SKM-1 treated with dmso at 0.1 percent for 144 hours (cell line): Measurements from ENCODE around the gene CNTNAP2.

Experiments used
- DNase-seq: peaks from one replicate; lab custom pipeline; 2025; ENCODE audit not compliant: unreplicated experiment; lab: John Stamatoyannopoulos, UW

Gene CNTNAP2

GRCh38 chr7:146285418-146285817 lies 168.8 kb downstream of the CNTNAP2 start:
- DNase-seq = no peak

GRCh38 chr7:146290746-146291145 lies 174.1 kb downstream of the CNTNAP2 start:
- no peak for DNase-seq

GRCh38 chr7:146291900-146292299 lies 175.3 kb downstream of the CNTNAP2 start:
- DNase-seq = no peak

- DNase-seq = no peak
Measured at GRCh38 chr7:146296028-146296427, 179.4 kb downstream of the CNTNAP2 start.

- no peak for DNase-seq
Measured at GRCh38 chr7:146314962-146315361, 198.4 kb downstream of the CNTNAP2 start.

- no peak for DNase-seq
Measured at GRCh38 chr7:146319629-146320028, 203.0 kb downstream of the CNTNAP2 start.

GRCh38 chr7:146321301-146321700 lies 204.7 kb downstream of the CNTNAP2 start:
- DNase-seq = no peak

GRCh38 chr7:146331369-146331768 lies 214.8 kb downstream of the CNTNAP2 start:
- no peak for DNase-seq

- DNase-seq = no peak
Measured at GRCh38 chr7:146345251-146345650, 228.7 kb downstream of the CNTNAP2 start.

- DNase-seq = no peak
Measured at GRCh38 chr7:146346096-146346495, 229.5 kb downstream of the CNTNAP2 start.

GRCh38 chr7:146355216-146355615 lies 238.6 kb downstream of the CNTNAP2 start:
- no peak for DNase-seq

GRCh38 chr7:146359176-146359575 lies 242.6 kb downstream of the CNTNAP2 start:
- DNase-seq = no peak

- no peak for DNase-seq
Measured at GRCh38 chr7:146366938-146367337, 250.3 kb downstream of the CNTNAP2 start.

- DNase-seq = no peak
Measured at GRCh38 chr7:146370171-146370570, 253.6 kb downstream of the CNTNAP2 start.

- DNase-seq = no peak
Measured at GRCh38 chr7:146375170-146375569, 258.6 kb downstream of the CNTNAP2 start.

GRCh38 chr7:146378196-146378595 lies 261.6 kb downstream of the CNTNAP2 start:
- DNase-seq = no peak

- DNase-seq = no peak
Measured at GRCh38 chr7:146387140-146387539, 270.5 kb downstream of the CNTNAP2 start.

GRCh38 chr7:146388928-146389327 lies 272.3 kb downstream of the CNTNAP2 start:
- DNase-seq = no peak

GRCh38 chr7:146393346-146393745 lies 276.7 kb downstream of the CNTNAP2 start:
- DNase-seq = no peak

GRCh38 chr7:146397141-146397540 lies 280.5 kb downstream of the CNTNAP2 start:
- no peak for DNase-seq

- no peak for DNase-seq
Measured at GRCh38 chr7:146401939-146402338, 285.3 kb downstream of the CNTNAP2 start.

GRCh38 chr7:146405737-146406136 lies 289.1 kb downstream of the CNTNAP2 start:
- DNase-seq = no peak

GRCh38 chr7:146411975-146412374 lies 295.4 kb downstream of the CNTNAP2 start:
- no peak for DNase-seq

- no peak for DNase-seq
Measured at GRCh38 chr7:146412781-146413180, 296.2 kb downstream of the CNTNAP2 start.
